GM18909 (cell line): ENCODE results near the gene HPS1.

Experiments
- ATAC-seq: cut with Tn5 transposase; IDR thresholded peaks from one replicate; pipeline ENCODE4 v1.9.1; 2021; ENCODE audit warnings: mild to moderate bottlenecking; ENCODE audit not compliant: unreplicated experiment, poor library complexity

HPS1 gene

GRCh38 chr10:98433881-98434732 is 12.6 kb downstream of the HPS1 start:
- ATAC-seq: no peak

GRCh38 chr10:98433371-98433770 is 13.4 kb downstream of the HPS1 start:
- no peak for ATAC-seq

GRCh38 chr10:98432330-98432729 is 14.4 kb downstream of the HPS1 start:
- no peak for ATAC-seq

DNA sequence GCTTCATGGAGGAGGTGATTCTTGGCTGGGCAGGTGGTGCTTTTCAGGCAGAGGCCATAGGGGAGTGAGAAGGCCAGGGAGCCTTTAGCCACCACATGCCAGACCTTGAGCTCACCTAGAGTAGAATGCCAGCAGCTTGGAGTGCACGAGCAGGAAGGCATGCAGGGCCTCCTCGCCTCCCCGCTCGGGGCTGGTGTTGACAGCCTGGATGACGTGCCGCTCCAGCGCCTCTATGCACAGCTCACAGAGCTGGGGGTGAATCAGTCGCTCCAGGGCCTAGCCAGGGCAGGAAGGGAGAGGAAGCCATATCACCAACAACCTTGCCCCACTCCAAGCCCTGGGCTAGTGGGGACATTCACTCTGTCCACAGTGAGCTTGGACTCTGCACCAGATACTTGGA is 15.7 kb downstream of the HPS1 start:
- no peak for ATAC-seq

DNA sequence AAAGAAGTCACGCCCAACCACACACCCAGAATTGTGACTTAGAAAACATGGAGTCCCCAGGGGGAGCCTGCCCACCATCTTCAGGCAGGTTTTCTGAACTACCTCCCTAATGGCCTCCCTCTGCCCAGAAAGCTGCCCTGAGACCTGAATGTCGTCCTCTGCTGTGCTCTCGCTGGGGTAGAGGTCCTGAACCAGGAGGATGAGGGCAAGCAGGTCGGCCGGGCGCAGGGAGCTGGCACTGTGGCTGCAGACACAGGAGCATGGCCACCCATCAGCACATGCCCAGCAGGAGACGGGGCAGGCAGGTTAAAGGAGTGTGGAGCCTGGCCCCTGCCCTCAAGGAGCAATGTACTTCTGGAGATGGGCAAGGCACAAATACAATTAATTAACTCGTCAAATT is 16.3 kb downstream of the HPS1 start:
- ATAC-seq: no peak

DNA sequence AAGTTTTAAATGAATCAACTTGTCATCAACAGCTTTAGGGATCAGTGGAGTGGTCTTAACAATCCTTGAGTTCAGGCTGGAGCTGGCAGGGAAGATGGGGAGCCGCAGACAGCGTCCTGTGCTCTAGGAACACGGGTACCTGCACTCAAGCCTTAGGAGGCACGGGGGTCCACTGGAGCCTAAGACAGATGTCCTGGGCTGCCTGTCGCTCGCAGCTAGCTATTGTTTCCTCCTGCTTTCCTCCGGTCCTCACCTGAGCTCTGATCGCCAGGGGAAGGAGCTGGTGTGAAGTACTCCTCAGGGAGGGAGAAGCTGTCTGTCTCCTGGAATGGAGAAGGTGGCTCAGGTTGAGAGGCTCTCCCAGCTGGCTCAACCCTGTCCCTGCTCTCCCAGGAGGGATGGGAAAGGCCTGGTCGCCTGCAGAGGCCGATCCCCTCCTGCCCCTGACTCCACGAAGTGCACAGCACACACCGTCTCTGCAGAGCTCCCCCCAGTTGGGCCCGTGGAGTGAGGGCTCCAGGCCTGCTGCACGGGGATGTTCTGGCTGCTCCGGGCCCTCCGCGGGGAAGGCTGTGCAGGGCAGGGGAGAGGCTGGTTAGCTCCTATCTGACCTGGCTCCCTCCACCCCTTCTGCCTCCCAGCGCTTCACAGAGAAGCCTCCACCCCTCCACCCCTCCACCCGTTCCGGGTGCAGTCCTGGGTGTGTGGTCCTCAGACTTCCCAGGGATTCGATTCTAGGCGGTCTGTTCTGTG is 17.2 kb downstream of the HPS1 start:
- ATAC-seq: no peak

DNA sequence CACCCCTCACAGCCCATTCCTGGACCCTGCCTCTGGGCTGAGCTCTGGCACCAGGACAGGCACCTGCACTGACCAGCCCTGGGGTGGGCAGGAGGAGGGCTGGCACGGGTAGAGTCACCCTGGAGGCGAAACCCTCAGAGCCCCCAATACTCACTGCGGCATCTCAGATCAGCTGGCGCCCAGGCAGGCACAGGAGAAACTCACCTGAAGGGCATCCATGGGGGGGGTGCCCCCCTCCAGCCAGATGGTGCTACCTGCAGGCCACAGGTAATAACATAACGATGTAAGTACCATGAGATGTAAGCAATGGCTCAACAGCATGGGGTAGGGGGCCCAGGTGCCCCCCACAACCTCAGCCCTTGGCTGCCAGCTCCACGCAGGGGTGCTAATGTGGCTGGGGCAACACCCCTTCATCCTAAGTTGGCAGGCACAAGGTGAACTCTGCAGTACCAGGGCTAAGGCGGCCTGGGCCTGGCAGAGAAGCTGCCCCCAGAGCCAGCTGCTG is 19.7 kb downstream of the HPS1 start:
- no peak for ATAC-seq

DNA sequence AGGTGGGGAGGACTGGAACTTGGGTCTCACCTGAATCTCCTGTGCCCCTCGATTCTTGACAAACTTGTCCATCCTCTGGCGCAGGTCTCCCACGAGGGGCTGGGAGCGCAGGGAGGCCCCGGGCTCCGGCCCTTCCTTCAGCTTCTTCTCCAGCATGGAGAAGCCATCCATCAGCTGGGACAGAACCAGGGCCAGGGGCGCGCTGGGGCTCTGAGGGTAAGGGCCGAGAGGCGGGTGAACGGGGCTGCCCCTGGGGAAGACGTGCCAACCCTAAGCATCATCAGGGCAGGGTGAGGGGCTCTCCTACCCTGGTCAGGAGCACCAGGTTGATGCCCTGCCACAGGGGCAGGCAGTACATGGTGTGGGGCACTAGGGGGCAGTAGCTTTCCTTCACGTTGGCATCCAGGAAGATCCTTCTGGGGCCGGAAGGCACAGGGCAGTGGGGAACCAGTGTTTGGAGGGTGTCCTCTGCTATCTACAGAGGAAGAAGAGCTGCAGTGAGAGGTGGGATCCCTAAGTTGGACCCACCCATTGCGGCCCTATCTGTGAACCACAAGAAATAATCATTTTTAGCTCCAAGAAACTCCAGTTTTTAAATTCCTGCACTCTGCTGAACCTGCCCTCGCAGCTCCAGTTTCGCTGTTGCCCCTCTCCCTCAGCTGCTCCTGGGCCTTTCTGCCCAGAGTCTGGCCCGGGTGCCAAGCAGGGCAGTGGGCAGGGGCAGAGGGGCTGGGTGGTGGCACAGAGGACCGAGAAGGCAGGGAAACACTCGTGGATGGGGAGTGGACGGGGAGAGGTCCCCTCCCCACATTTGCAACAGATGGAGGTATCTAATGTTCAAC is 21.0 kb downstream of the HPS1 start:
- peak; percentile 64 for ATAC-seq

DNA sequence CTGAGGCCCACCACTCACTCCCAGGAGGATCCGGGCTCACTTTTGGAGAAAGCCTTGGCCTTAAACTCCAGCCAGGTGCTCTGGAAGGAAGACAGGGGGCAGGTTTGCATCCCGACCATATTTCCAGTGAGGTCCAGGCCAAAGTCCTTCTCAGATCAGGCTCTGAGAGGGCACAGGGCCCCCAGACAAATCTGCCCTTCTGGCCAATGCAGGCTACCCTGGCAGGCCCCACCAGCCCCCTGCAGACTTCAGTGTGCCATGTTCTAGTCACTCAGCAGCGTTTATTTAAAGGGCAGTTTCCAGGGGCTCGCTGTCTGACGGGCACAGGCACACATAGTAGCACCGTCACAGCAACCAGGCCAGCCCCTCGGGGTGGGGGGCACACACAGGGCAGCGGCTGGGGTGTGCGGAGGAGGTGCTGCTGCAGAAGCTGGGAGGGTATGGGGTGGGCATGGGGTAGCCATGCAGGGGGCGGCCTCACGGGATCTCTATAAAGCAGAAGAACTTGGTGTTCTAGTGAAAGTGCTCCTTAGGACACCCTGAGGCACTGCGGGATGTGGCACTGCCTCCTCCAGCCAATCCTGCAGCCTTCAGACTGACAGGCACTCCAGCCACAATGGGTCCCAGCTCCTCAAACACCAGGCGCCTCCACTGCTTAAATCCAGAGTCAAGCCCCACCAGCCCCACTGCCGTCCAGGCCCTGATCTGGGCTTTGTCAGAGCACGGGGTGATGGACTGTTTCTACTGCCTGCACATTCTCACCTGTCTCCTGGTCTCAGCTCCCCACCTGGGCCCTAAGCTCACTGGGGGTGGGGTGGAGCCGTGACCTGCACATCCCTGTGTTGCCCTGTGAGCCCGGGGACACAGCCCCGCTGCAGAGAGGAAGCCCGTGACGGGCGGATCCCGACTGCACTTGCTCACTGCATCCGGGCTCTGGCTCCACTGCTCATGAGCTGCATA is 22.2 kb downstream of the HPS1 start:
- ATAC-seq: no peak

DNA sequence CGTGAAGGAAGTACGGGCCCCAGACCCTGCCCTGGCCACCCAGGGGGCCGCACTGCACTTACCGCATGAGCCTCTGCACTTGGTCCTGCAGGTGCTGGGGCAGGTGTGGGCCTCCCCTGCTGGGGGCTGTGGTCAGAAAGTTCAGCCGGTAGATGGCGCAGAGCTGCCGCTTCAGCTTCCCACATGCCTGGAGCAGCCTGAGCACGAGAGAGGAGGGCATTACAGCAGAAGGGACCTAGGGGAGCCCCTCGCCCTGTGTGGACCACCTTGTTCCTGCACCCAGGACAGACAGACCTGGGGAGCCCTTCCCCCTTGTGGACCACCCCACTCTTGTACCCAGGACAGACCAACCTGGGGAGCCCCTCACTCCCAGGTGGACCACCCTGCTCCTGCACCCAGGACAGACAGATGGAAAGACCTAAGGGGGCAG is 23.0 kb downstream of the HPS1 start:
- no peak for ATAC-seq

GRCh38 chr10:98422182-98422581 is 24.6 kb downstream of the HPS1 start:
- ATAC-seq: no peak

DNA sequence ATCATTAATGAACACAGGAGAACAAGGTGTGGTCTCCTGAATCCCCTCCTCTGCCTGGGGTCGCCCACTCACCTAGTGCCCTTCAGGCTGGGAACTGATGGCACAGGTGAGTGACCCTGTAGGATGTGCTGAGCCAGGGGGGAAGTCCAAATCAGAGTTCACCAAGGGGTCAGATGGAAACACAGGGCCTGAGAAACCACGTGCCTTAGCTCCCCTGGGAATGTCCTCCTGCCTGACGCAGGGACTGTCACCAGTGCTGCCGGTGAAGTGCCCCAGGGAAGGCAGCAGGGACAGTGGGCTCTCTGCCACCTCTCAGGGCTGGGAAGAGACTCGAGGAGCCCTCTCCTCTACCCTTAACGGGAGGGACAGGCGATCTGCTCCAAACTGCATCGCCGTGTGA is 25.9 kb downstream of the HPS1 start:
- no peak for ATAC-seq

DNA sequence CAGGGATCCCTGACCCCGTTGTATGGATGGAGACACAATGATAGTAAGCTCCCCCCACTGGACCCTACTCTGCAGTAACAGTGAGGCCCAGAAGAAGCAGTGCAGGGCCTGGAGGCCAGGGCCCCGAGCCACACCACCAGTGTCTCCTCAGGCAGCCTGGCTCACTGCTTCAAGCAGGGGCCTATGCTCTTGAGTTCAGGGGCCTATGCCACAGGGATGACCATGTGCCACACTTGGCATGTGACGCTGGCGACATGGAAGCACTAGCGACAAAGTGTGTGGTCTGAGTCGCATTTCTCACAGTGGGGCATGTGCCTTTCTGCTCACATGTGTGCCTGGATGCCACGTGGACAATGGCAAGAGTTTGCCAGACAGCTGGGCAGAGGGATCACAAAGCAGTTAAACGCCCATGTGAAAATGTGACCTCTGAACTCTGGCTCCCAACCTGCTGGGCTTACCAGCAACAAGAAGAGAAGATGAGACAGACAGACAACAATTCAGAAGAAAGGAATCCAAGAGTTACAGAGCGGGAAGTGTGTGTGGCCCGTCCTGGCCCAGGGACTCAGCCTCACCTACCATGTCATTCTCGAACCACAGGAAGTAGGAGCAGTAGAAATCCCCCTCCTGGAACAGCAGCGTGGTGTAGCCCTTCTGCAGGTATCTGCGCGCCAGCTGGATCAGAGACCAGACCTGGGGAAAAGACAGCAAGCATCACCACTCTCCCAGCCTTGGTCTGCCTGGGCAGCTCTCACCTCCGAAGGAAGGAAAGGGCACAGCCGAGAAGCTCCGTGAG is 27.1 kb downstream of the HPS1 start:
- no peak for ATAC-seq

DNA sequence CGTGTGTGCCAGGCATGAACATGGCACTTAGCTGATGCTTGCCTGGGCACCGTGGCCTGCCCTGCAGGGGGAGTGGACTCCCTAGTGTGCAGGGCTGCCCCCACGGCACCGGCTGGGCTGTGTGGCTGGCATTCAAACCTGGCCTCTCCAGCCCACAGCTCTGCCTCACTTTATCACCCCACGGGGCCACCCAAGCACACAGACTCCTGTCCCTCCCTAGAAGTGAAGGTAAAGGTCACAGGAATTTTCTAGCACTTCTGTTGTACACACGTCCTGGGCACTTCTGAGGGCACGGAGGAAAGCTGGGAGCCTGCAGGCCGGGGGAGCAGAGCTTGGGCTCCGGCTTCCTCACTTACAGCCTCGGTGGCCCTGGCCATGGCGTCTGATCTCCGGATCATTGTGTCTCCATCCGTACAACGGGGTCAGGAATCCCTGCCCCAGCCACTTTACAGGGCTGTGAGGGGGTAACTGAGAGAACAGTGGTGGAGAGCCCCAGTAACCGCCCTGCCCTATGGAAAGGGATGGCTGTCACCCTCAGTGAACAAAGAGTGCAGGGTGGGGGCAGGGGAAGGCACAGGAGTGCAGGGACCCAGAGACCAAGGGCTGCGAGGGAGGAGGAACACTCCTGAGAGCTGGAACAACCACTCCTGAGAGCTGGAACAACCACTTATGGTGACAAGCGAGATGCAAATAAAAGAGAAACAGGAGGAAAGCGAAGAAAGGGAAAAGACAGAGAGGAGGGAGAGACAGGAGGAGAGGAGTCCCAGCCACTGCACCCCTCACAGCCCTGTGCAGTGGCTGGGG is 27.9 kb downstream of the HPS1 start:
- ATAC-seq: no peak

DNA sequence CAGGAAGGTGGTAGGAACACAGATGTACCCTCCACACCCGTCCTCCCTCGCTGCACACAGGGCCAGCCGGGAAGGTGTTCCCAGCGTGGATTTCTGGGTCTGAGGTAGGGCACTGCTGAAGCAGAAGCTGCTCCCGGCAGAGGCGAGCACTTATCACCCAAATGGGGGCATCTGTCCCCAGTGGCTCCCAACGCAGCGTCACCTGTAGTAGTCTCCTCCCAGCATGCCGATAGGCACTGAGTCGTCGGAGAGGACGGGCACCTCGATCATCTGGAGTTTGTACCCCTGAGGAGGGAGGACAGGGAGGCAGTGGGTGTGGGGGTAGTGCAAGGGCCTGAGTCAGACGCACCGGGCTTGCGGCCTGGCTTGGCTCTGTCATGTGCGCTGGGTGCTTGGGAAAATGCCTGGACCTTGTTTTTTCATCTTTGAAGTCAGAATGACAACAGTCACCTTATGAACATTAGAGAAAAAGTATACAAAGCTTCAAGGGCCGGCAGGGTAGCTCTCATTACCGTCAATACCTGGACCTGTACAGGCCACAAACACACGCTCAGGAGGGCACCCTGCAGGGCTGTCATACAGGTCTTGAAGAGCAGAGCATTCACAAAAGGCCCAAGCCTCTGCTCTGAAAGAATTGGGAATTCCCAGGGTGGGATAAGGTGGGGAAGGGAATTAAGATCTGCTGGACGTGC is 28.6 kb downstream of the HPS1 start:
- no peak for ATAC-seq

DNA sequence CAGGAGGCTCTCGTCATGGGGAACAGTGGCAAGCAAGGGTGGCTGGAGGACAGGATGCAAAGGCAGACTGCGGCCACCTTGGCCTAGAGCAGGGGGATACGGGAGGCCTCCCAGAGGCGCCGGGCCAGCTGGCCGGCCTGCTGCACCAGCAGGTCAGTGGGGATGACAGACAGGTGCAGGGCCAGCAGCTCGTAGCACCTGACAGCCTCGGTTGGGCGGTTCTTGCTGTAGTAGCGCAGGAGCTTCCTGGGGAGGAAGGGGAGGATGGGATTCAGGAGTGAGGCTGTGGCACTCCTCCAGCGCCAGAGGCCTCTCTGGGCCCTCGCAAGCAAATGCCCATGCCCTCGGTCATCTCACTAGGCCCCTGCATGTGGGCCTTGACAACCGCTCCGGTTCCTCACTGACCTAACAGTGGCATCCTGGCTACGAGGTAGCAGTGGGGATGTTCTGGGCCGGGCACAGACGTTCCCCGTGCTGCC is 29.2 kb downstream of the HPS1 start:
- no peak for ATAC-seq
